ENCODE measurements around the gene HS6ST3.

HS6ST3 gene

GRCh38 chr13:96673825-96674224 lies 583.9 kb downstream of the HS6ST3 start:
- no peak for DNase-seq

- no peak for DNase-seq
Measured at GRCh38 chr13:96677029-96677428, 587.1 kb downstream of the HS6ST3 start.

- no peak for DNase-seq
Measured at GRCh38 chr13:96678801-96679200, 588.9 kb downstream of the HS6ST3 start.

- DNase-seq: no peak
Measured at GRCh38 chr13:96680898-96681297, 591.0 kb downstream of the HS6ST3 start.

GRCh38 chr13:96681766-96682165 lies 591.9 kb downstream of the HS6ST3 start:
- no peak for DNase-seq

GRCh38 chr13:96684469-96684868 lies 594.6 kb downstream of the HS6ST3 start:
- no peak for DNase-seq

- no peak for DNase-seq
Measured at GRCh38 chr13:96684907-96685306, 595.0 kb downstream of the HS6ST3 start.

- DNase-seq: no peak
Measured at GRCh38 chr13:96686286-96686685, 596.4 kb downstream of the HS6ST3 start.

GRCh38 chr13:96687191-96687590 lies 597.3 kb downstream of the HS6ST3 start:
- no peak for DNase-seq

- DNase-seq: no peak
Measured at GRCh38 chr13:96690998-96691397, 601.1 kb downstream of the HS6ST3 start.

GRCh38 chr13:96696389-96696900 lies 606.5 kb downstream of the HS6ST3 start:
- no peak for DNase-seq

- DNase-seq: no peak
Measured at GRCh38 chr13:96700657-96701056, 610.8 kb downstream of the HS6ST3 start.

GRCh38 chr13:96707146-96707545 lies 617.2 kb downstream of the HS6ST3 start:
- no peak for DNase-seq

GRCh38 chr13:96710166-96710862 lies 620.4 kb downstream of the HS6ST3 start:
- DNase-seq: no peak

GRCh38 chr13:96720446-96720845 lies 630.5 kb downstream of the HS6ST3 start:
- DNase-seq: no peak

- DNase-seq: no peak
Measured at GRCh38 chr13:96726651-96727050, 636.7 kb downstream of the HS6ST3 start.

- no peak for DNase-seq
Measured at GRCh38 chr13:96728463-96728862, 638.6 kb downstream of the HS6ST3 start.

- no peak for DNase-seq
Measured at GRCh38 chr13:96730676-96731075, 640.8 kb downstream of the HS6ST3 start.

- DNase-seq: no peak
Measured at GRCh38 chr13:96734499-96734898, 644.6 kb downstream of the HS6ST3 start.

GRCh38 chr13:96741779-96742178 lies 651.9 kb downstream of the HS6ST3 start:
- DNase-seq: no peak

- DNase-seq: no peak
Measured at GRCh38 chr13:96743296-96744089, 653.6 kb downstream of the HS6ST3 start.

- DNase-seq: no peak
Measured at GRCh38 chr13:96744367-96745331, 654.7 kb downstream of the HS6ST3 start.

GRCh38 chr13:96746886-96747285 lies 657.0 kb downstream of the HS6ST3 start:
- peak; percentile 94 for DNase-seq

Data from NCI-H1694 (cell line).